Measurements from ENCODE around the gene ZDHHC22.

ZDHHC22 gene

DNA sequence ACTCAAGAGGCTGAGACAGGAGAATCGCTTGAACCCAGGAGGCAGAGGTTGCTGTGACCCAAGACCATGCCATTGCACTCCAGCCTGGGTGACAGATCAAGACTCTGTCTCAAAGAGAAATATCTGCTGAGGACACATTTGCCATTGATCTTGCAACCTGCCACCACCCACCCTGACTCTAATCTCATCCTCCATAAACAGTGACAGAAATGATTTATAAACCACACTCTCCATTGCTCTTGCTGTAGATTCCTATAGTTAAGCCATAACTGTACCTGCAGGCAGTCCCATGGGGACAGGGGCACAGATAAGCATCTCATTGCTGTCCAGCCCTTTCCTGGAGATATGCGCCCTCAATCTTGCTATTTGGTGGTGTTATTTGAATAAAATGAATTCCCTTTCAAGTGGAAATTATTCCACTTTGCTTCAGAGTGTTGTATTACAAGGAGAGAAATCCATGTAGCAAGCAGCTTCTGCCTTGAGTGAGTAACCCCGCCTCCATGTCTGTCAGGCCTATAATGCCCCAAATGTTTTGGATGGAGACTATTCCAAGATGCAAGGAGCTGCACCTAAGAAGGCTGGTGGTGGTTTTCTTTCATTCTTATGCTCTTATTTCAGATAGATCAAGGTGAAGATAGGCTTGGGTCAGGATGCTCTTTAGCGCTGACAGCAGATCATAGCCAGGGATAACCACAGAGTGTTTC, 3.0 kb upstream of the ZDHHC22 start:
- H3K4me1 Mint-ChIP-seq (ENCODE audit: low read depth), result no peaks in the 10 kb centered on the region
- no peaks in the 10 kb centered on the region for H3K9me3 Mint-ChIP-seq
- H3K4me3 Mint-ChIP-seq, result no peak overlapping the region
- H3K27ac Mint-ChIP-seq, result no peak overlapping the region
- H3K27me3 Mint-ChIP-seq (ENCODE audit: low read depth), result peaks cover 70% of the 10 kb centered on the region
- no peaks in the 10 kb centered on the region for H3K36me3 Mint-ChIP-seq (ENCODE audit: low read depth)

DNA sequence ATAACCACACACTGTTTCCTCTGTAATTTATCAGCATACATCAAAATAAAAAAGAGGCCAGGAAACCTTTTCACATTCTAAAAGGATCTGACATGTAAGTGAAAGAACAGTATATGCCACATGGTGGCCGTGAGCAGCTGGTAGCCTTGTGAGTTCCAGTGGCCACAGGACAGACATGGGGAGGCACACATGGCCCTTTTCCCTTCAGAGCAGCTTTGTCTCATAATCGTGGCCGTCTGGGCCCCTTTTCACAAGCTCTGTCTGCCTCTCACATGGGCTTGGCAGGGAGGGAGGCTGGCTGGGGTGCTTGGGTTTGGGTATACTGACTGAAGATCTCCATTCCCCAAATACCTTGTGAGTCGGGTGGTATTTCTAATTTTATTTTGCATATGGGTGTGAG, 1.5 kb upstream of the ZDHHC22 start:
- H3K36me3 Mint-ChIP-seq (ENCODE audit: low read depth), result no peaks in the 10 kb centered on the region
- H3K9me3 Mint-ChIP-seq, result no peaks in the 10 kb centered on the region
- H3K27ac Mint-ChIP-seq, result no peak overlapping the region
- H3K4me3 Mint-ChIP-seq, result no peak overlapping the region
- peaks cover 4% of the 10 kb centered on the region for H3K4me1 Mint-ChIP-seq (ENCODE audit: low read depth)
- peaks cover 79% of the 10 kb centered on the region for H3K27me3 Mint-ChIP-seq (ENCODE audit: low read depth)

DNA sequence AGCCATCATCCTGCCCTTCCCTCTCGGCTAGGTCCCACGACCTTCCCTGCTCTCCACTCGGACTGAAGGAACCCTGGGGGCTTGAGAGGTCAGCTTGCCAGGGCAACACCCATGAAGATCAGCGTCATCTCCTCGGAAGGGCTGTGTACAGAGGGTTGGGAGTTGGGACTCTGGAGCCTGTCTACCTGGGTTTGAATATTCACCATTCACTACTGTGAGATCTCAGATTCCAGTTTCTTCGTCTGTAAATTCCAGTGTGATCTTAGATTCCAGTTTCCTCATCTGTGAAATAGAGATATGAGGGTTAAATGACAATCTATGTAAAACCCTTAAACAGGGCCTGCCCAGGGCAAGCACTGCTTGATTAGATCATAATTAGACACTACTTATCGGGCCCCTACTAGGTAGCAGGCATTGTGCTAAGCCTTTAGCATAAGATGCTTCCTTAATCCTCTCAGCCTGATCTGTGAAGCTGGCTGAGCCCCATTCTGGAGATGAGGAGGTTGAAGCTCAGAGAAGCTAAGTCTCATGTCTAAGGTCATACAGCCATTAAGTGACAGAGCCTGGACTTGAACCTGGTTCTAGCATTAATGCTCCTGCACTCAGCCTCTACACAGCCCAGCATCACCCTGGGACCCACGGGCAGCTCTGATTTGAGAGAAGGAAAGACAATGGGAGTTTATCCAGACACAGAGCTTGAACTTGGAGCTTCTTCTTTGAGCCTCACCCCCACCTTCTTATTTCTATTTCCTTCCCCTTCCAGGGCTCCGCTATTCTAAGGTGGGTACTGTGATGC, 612 bp upstream of the ZDHHC22 start:
- Mint-ChIP-seq H3K9me3 (no peaks in the 10 kb centered on the region), H3K4me1 (ENCODE audit: low read depth) (peaks cover 4% of the 10 kb centered on the region), H3K4me3 (peak overlapping the region; percentile 26), H3K27ac (no peak overlapping the region), H3K27me3 (ENCODE audit: low read depth) (peaks cover 81% of the 10 kb centered on the region), H3K36me3 (ENCODE audit: low read depth) (no peaks in the 10 kb centered on the region)

DNA sequence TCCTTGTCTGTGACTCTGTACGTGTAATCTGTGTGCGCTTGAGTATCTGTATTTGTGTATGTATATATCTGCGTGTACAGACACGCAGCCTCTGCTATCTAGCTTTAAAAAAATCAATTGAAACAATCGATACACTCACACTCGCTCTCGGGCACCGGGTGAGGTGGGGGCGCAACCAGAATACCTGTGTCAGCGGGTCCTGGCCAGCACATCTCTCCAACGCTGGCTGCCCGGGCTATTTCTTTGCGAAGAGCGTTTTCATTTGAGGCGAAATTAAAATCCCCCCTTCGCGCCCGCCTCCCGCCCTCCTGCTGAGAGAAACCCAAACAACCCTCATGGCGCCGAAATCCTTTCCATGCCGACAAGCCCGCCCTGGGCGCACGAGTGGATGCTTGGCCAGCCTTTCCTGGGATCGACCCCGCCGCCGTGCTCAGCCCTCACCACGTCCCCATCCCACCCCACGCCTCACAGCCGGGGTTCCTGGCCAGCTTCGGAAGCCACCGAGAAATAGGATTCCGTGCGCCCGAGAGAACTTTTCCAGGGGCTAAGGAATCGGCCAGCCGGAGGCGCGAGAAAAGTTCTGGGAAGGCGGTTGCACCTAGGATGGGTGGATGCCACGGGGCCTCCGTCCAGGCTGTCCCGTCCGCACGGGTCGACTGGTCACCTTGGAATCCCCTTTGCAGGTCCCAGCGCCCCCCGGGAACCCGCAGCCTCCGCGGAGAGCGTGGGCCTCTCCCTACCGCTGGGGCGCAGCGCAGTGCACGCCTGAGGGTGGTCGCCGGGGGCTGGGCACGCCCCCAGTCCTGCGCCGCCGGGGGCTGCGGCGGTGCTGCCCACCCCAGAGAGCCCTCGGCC, 1.0 kb downstream of the ZDHHC22 start:
- Mint-ChIP-seq H3K36me3 (ENCODE audit: low read depth) (no peaks in the 10 kb centered on the region), H3K27me3 (ENCODE audit: low read depth) (peaks cover 72% of the 10 kb centered on the region), H3K9me3 (no peaks in the 10 kb centered on the region), H3K4me3 (no peak overlapping the region), H3K27ac (no peak overlapping the region), H3K4me1 (ENCODE audit: low read depth) (peaks cover 4% of the 10 kb centered on the region)

DNA sequence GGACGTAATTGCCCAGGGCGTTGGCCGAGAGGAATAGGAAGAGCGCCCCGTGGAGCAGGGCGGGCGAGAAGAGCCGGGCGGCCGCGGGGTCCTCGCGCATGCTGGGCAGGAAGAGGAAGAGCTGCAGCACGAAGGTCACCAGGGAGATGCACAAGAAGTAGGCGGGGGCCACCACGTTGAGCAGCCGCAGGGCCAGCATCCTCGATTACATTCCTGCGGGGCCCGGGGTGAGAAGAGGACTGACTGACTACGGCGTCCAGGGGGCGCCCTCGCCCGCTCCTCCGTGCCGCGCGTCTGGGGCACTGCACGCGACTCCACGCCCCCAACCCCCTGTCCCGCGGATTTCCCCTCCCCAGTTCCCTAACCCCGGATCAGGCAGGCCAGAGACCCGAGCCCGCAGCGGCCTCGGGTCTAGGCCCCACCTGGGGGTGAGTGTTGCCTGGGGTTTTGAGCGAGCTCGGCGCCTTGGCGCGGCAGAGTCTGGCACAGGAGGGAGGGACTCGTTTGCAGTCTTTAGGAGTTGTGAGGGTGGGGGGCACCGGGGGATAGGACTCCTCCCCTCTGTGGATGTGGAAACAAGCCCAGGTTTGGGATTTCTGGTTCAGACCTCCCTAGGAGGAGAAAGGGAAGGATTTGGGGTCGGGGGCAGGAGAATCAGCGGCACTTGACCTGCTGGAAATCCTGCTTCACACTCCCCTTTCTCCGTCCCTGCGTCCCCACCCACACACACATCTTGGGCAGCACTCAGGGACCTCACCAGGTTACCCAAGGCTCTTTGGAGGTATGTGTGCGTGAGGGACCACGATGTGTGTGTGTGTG, 1.8 kb downstream of the ZDHHC22 start:
- H3K36me3 Mint-ChIP-seq (ENCODE audit: low read depth), result no peaks in the 10 kb centered on the region
- no peak overlapping the region for H3K27ac Mint-ChIP-seq
- H3K4me3 Mint-ChIP-seq, result no peak overlapping the region
- peaks cover 71% of the 10 kb centered on the region for H3K27me3 Mint-ChIP-seq (ENCODE audit: low read depth)
- no peaks in the 10 kb centered on the region for H3K9me3 Mint-ChIP-seq
- peaks cover 4% of the 10 kb centered on the region for H3K4me1 Mint-ChIP-seq (ENCODE audit: low read depth)

DNA sequence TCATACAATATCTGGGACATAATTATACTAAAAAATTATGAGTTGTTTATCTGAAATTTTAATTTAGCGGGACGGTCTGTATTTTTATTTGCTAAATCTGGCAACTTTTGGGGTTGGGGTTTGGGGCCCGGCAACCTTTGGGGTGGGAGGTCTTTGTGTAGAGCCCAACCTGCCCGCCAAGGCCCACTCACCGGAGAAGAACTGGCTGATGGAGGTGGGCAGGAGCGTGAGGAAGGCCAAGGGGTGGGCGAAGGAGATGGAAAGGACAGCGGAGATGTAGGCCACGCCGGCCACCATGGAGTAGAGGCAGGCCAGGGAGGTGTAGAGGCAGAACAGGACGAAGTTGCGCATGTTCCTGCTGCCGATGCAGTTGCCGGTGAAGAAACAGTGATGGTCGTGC, 2.6 kb downstream of the ZDHHC22 start:
- no peak overlapping the region for H3K4me3 Mint-ChIP-seq
- peaks cover 4% of the 10 kb centered on the region for H3K4me1 Mint-ChIP-seq (ENCODE audit: low read depth)
- peaks cover 66% of the 10 kb centered on the region for H3K27me3 Mint-ChIP-seq (ENCODE audit: low read depth)
- H3K9me3 Mint-ChIP-seq, result no peaks in the 10 kb centered on the region
- H3K27ac Mint-ChIP-seq, result no peak overlapping the region
- H3K36me3 Mint-ChIP-seq (ENCODE audit: low read depth), result no peaks in the 10 kb centered on the region

DNA sequence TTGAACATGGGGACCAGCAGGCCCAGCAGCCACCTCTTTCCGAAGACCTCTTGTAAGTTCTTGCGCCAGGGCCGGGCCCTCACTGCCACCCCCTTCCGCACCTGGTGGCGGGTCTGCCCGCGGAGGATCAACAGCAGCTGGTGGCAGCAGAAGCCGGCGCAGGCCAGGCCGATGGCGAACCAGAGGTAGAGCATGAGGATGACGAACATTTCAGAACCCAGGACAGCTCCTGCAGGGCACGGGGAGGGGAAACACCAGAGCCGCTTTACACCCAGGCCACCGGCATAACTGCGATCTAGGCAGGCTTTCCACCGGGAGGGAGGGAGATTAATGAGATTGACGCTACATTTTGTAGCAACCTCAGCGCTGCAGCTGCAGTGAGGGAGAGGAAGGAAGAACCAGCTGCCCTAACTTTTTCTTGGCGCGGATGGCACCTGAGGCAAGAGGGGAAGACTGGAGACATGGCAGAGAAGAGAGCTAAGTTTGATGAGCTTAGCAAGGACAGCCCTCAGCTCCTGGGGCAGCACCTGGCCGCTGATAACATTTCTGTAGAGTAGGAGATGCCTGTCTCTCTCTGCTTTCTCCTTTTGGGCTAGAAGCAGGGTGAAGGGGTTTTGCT, 7.8 kb downstream of the ZDHHC22 start:
- Mint-ChIP-seq H3K9me3 (no peaks in the 10 kb centered on the region), H3K36me3 (ENCODE audit: low read depth) (no peaks in the 10 kb centered on the region), H3K27ac (no peak overlapping the region), H3K4me3 (no peak overlapping the region), H3K27me3 (ENCODE audit: low read depth) (peaks cover 53% of the 10 kb centered on the region), H3K4me1 (ENCODE audit: low read depth) (peaks cover 3% of the 10 kb centered on the region)

DNA sequence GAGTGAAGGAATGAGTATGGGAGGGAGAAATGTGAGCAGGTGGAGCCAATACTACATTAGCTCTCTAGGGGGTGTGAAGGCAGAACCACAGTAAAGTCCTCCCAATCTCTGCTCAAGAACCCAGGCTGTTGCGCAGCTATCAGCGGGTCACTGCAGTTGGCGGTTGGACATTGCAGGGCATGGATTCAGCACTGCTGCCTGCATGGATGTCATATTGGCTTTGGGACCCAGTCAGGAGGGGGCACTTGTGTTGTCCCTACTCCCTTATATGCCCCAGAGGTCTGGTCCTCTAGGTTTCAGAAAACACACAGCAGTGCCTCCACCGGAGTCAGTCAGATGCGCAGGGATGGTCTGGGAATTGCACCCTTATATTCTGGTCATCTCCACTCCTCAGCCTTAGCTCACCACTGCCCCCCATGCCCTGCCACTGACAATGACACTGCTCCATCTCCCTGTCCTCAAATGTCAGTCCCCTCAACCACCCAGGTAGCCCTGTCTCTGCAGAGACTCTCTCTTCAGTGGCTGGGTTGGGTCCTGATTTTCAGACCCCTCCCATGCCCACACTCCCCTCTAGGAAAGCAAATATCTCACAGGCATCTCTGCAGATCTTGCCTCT, 9.6 kb downstream of the ZDHHC22 start:
- peaks cover 48% of the 10 kb centered on the region for H3K27me3 Mint-ChIP-seq (ENCODE audit: low read depth)
- H3K4me1 Mint-ChIP-seq (ENCODE audit: low read depth), result peaks cover 2% of the 10 kb centered on the region
- no peak overlapping the region for H3K4me3 Mint-ChIP-seq
- H3K27ac Mint-ChIP-seq, result no peak overlapping the region
- no peaks in the 10 kb centered on the region for H3K36me3 Mint-ChIP-seq (ENCODE audit: low read depth)
- H3K9me3 Mint-ChIP-seq, result no peaks in the 10 kb centered on the region

DNA sequence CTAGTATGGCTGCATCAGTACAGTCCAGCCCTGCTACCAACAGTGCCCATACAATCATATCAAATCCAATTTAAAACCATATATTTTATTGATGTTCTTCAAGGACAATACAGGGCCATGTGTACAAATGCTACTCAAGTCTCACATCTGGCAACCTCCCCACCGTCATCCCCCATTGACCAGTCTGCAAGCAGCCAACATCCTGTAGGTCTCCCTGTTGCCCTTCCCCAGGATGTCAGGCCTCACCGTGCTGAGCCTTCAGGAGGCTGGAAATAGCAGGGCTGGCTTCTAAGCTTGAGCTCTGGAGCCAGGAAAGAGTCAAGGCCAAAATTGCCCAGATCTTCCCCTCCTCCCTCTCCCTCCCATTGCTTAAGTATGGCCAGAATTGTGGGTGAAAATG, 10.4 kb downstream of the ZDHHC22 start:
- H3K9me3 Mint-ChIP-seq, result no peaks in the 10 kb centered on the region
- peaks cover 2% of the 10 kb centered on the region for H3K4me1 Mint-ChIP-seq (ENCODE audit: low read depth)
- H3K4me3 Mint-ChIP-seq, result no peak overlapping the region
- H3K36me3 Mint-ChIP-seq (ENCODE audit: low read depth), result no peaks in the 10 kb centered on the region
- peaks cover 52% of the 10 kb centered on the region for H3K27me3 Mint-ChIP-seq (ENCODE audit: low read depth)
- no peak overlapping the region for H3K27ac Mint-ChIP-seq

DNA sequence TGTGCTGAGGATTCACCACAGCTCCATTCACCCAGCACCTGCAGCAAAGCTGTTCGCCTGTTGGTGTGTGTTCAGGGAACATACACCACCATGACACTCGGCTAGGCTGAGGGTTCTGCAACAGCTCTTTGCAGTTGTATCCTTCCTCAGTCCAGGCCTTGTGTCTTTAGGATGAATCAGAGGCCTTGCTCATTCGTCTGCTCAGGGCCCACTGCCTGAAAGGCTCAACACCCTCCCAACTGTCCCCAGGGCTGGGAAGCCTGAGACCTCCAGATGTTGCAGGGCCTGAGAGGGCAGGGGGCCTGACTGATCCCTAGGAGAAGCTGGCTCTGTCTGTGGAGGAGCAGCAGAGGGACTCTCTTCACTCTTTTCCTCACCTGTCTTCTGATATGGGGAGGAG, 11.2 kb downstream of the ZDHHC22 start:
- no peak overlapping the region for H3K27ac Mint-ChIP-seq
- H3K27me3 Mint-ChIP-seq (ENCODE audit: low read depth), result peaks cover 60% of the 10 kb centered on the region
- H3K36me3 Mint-ChIP-seq (ENCODE audit: low read depth), result no peaks in the 10 kb centered on the region

DNA sequence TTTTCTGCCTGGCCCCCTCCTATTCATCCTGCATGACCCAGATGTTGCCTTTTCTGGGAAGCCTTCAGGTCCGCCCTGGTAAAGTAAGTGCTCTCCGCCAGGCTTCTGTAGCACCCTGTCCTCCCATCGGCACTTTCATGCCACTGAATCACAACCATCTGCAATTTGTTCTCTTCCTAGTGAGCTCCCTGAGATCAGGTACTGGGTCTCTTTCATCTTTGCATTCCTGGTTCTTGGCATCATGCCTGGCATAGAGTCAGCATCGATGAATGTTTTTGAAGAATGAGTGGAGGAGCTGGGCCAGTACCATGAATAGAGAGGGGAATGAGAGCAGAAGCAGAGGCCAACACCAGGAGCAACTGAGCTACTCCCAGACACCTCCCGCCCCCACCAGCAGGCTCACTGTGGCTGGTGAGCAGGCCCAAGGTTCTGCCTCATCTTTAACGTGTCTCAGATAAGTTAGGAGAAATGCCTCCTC, 13.1 kb downstream of the ZDHHC22 start:
- Mint-ChIP-seq H3K27me3 (ENCODE audit: low read depth) (peaks cover 60% of the 10 kb centered on the region), H3K9me3 (no peaks in the 10 kb centered on the region), H3K4me1 (ENCODE audit: low read depth) (peaks cover 9% of the 10 kb centered on the region), H3K4me3 (no peak overlapping the region), H3K36me3 (ENCODE audit: low read depth) (no peaks in the 10 kb centered on the region), H3K27ac (no peak overlapping the region)

More for the DNA sequence above, 11.2 kb downstream of the ZDHHC22 start:
- no peak overlapping the region for H3K4me3 Mint-ChIP-seq
- peaks cover 5% of the 10 kb centered on the region for H3K4me1 Mint-ChIP-seq (ENCODE audit: low read depth)
- H3K9me3 Mint-ChIP-seq, result no peaks in the 10 kb centered on the region

DNA sequence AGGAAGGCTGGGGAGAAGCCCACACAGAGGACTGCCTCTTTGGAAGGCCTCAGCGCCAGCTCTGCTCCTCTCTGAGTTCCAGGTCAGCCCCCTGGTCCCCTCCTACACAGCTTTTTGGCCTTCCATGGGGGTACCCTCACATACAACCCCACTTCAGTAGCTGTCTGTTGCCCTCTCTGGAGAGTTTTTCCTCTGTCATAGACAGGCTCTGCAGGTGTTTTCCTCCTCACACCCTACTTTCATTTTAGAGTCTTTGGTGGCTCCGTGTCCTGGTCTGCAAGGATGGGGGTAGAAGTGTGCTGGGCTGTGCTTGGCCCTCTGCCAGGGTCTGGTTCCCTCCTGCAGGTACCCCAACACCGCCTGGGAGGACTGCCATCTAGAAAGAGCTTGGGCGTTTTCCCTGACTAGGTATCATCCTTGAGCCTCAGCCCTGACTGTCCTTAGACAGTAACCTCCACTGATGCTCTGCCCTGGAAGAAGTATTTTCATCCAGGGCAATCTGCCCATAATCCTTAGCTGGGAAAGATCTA, 15.1 kb downstream of the ZDHHC22 start:
- Mint-ChIP-seq H3K36me3 (ENCODE audit: low read depth) (peaks cover 3% of the 10 kb centered on the region), H3K9me3 (no peaks in the 10 kb centered on the region), H3K4me1 (ENCODE audit: low read depth) (peaks cover 16% of the 10 kb centered on the region), H3K27ac (no peak overlapping the region), H3K4me3 (no peak overlapping the region), H3K27me3 (ENCODE audit: low read depth) (peaks cover 52% of the 10 kb centered on the region)

DNA sequence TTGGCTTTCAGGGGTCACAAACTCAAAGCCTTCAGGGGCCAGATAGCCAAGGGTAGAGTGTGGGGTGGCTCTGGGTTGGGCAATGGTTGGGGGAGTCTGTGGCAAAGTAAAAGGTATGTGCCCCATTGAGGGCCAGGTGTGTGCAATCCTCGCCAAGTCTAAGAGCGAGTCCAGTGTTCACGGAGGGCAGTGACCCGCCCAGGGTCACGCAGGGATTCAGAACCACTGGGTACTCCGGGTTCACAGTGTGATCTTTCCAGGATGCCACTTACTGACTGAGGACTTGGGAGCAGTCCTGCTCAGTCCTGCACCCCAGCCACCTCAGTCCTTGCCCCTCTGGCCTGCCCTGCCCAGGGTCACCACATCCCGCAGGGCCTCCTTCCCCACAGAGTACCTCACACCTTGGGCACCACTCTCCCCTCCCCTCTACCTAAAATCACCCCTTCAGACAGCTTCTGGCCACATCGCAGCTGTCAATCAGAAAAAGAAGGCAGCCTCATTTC, 15.7 kb downstream of the ZDHHC22 start:
- Mint-ChIP-seq H3K36me3 (ENCODE audit: low read depth) (peaks cover 3% of the 10 kb centered on the region), H3K27me3 (ENCODE audit: low read depth) (peaks cover 50% of the 10 kb centered on the region), H3K4me1 (ENCODE audit: low read depth) (peaks cover 23% of the 10 kb centered on the region), H3K27ac (no peak overlapping the region), H3K4me3 (peak overlapping the region; percentile 61), H3K9me3 (no peaks in the 10 kb centered on the region)
